H1 (cell line): ENCODE results near the gene RABL6. TPM values are rescaled to one million over a fixed set of nuclear protein-coding genes. Genes with fewer than 3 reads are reported as not detected.

Experiments used
- CTCF ChIA-PET: fragments of 300-600 bp; sonication (Branson Sonifier 250); formaldehyde crosslinking; loops from one replicate; lab custom pipeline; 2021; ENCODE audit not compliant: partially characterized antibody; lab: Charles Lee
- POLR2A ChIA-PET: fragments of 300-600 bp; sonication (Branson Sonifier 250); formaldehyde crosslinking; loops from one replicate; lab custom pipeline; 2021; ENCODE audit warnings: inconsistent platforms; ENCODE audit not compliant: partially characterized antibody; lab: Charles Lee
- DNase-seq, 2 experiments: peaks; one replicate each; pipeline versions ENCODE4 v3.0.0 to v3.0.0-alpha.2; 2010 to 2022; ENCODE audit warnings: low spot score in 2 of 2, low read depth in 1 of 2, mixed read lengths in 1 of 2
- FAIRE-seq: peaks from 2 replicates; lab custom pipeline; 2011; peaks lifted over from hg19 to GRCh38; lab: Jason Lieb, UNC
- H2AFZ ChIP-seq: 2 replicates; pipeline ENCODE4 v1.8.1; 2012; ENCODE audit warnings: low read length, inconsistent platforms
- H2AK5ac ChIP-seq: 2 replicates; pipeline ENCODE4 v1.6.1; 2013; ENCODE audit warnings: low read depth, low read length
- H2BK120ac ChIP-seq: replicated peaks from 2 replicates; pipeline ENCODE3; 2013; ENCODE audit warnings: low read depth, low read length, inconsistent platforms
- H2BK12ac ChIP-seq: 2 replicates; pipeline ENCODE4 v1.6.1; 2013; ENCODE audit warnings: low read depth, low read length
- H2BK15ac ChIP-seq: 2 replicates; pipeline ENCODE4 v1.6.1; 2013; ENCODE audit warnings: low read length
- H2BK20ac ChIP-seq: 2 replicates; pipeline ENCODE4 v1.6.1; 2013; ENCODE audit warnings: low read length
- H2BK5ac ChIP-seq: 2 replicates; pipeline ENCODE4 v1.6.1; 2013; ENCODE audit warnings: low read depth, low read length
- H3K14ac ChIP-seq: 2 replicates; pipeline ENCODE4 v1.6.1; 2013; ENCODE audit warnings: inconsistent platforms; ENCODE audit not compliant: insufficient read length
- H3K18ac ChIP-seq: 2 replicates; pipeline ENCODE4 v1.6.1; 2013; ENCODE audit warnings: low read length; ENCODE audit errors: extremely low read depth
- H3K23ac ChIP-seq: 2 replicates; pipeline ENCODE4 v1.6.1; 2013; ENCODE audit warnings: inconsistent platforms; ENCODE audit not compliant: insufficient read length
- H3K23me2 ChIP-seq: 2 replicates; pipeline ENCODE4 v1.6.1; 2013; ENCODE audit warnings: low read depth, low read length
- H3K27ac ChIP-seq: 2 replicates; pipeline ENCODE4 v1.6.1; 2011; ENCODE audit warnings: low read depth, low read length, inconsistent platforms
- H3K27me3 ChIP-seq, 4 experiments: replicated peaks in 1 of 4; 1 replicate in 1 of 4; 2 replicates in 3 of 4; pipeline versions ENCODE4 v1.6.1 to v1.8.1; 2011 to 2013; ENCODE audit warnings: low read length in 3 of 4, mild to moderate bottlenecking in 3 of 4, inconsistent platforms in 2 of 4, mixed read lengths in 2 of 4, moderate library complexity in 1 of 4; ENCODE audit not compliant: control insufficient read depth in 3 of 4, insufficient read depth in 3 of 4; ENCODE audit errors: extremely low read depth in 1 of 4
- H3K36me3 ChIP-seq, 4 experiments: 2 replicates each; pipeline versions ENCODE4 v1.6.1 to v1.8.1; 2011 to 2013; ENCODE audit warnings: mild to moderate bottlenecking in 4 of 4, low read length in 3 of 4, moderate library complexity in 2 of 4, control low read depth in 1 of 4, inconsistent platforms in 1 of 4; ENCODE audit not compliant: insufficient read depth in 4 of 4, control insufficient read depth in 2 of 4
- H3K4ac ChIP-seq: replicated peaks from 2 replicates; pipeline ENCODE3; 2013; ENCODE audit warnings: low read length, low read depth, mixed read lengths, inconsistent platforms; ENCODE audit not compliant: insufficient read length
- H3K4me1 ChIP-seq, 4 experiments: replicated peaks in 1 of 4; 1 replicate in 1 of 4; 2 replicates in 3 of 4; pipeline versions ENCODE4 v1.6.1 to v1.8.1; 2011 to 2013; ENCODE audit warnings: low read length in 3 of 4, inconsistent platforms in 2 of 4, mixed read lengths in 1 of 4; ENCODE audit not compliant: insufficient read depth in 4 of 4, control insufficient read depth in 3 of 4
- H3K4me2 ChIP-seq, 2 experiments: 2 replicates each; pipeline versions ENCODE4 v1.6.1 to v1.8.1; 2011 to 2013; ENCODE audit warnings: low read depth in 2 of 2, low read length in 2 of 2, control low read depth in 1 of 2, inconsistent platforms in 1 of 2, mild to moderate bottlenecking in 1 of 2; ENCODE audit not compliant: insufficient read depth in 1 of 2
- H3K4me3 ChIP-seq, 4 experiments: fragments of 200-600, 300-600 bp in 1 of 4; sonication (generic), shearing (Covaris generic), sonication (Bioruptor Twin) in 1 of 4; 2 replicates each; pipeline versions ENCODE4 v1.5.1 to v1.8.1; 2011 to 2016; ENCODE audit warnings: low read length in 4 of 4, low read depth in 3 of 4, control low read depth in 2 of 4, inconsistent platforms in 2 of 4, mild to moderate bottlenecking in 2 of 4, mixed read lengths in 1 of 4, moderate library complexity in 1 of 4; ENCODE audit not compliant: insufficient read depth in 2 of 4; ENCODE audit errors: extremely low read depth in 1 of 4
- H3K56ac ChIP-seq: replicated peaks from 2 replicates; pipeline ENCODE3; 2013; ENCODE audit warnings: low read depth, mild to moderate bottlenecking, mixed read lengths, low read length, inconsistent platforms; ENCODE audit not compliant: insufficient read length
- H3K79me1 ChIP-seq: 2 replicates; pipeline ENCODE4 v1.6.1; 2013; ENCODE audit warnings: low read depth, low read length, control low read depth
- H3K79me2 ChIP-seq, 2 experiments: 2 replicates each; pipeline versions ENCODE4 v1.6.1 to v1.8.1; 2012 to 2013; ENCODE audit warnings: low read length in 2 of 2, mild to moderate bottlenecking in 2 of 2, inconsistent platforms in 1 of 2; ENCODE audit not compliant: insufficient read depth in 2 of 2, control insufficient read depth in 1 of 2
- H3K9ac ChIP-seq, 4 experiments: replicated peaks in 1 of 4; 1 replicate in 1 of 4; 2 replicates in 3 of 4; pipeline versions ENCODE4 v1.6.1 to v1.8.1; 2011 to 2013; ENCODE audit warnings: low read depth in 3 of 4, low read length in 3 of 4, control low read depth in 2 of 4, mild to moderate bottlenecking in 2 of 4, moderate library complexity in 2 of 4, inconsistent platforms in 1 of 4; ENCODE audit errors: extremely low read depth in 1 of 4
- H3K9me3 ChIP-seq, 2 experiments: 2 replicates each; pipeline versions ENCODE4 v1.6.1 to v1.8.1; 2012 to 2013; ENCODE audit warnings: mild to moderate bottlenecking in 2 of 2, moderate library complexity in 2 of 2, control low read depth in 1 of 2, inconsistent platforms in 1 of 2, low read depth in 1 of 2, low read length in 1 of 2, mixed read lengths in 1 of 2; ENCODE audit not compliant: insufficient read depth in 2 of 2
- H4K20me1 ChIP-seq, 2 experiments: replicated peaks in 1 of 2; 2 replicates each; pipeline versions ENCODE3 to v1.8.1; 2011 to 2013; ENCODE audit warnings: inconsistent platforms in 2 of 2, low read length in 2 of 2, mild to moderate bottlenecking in 1 of 2; ENCODE audit not compliant: insufficient read depth in 2 of 2, control insufficient read depth in 1 of 2
- H4K5ac ChIP-seq: 2 replicates; pipeline ENCODE4 v1.6.1; 2013; ENCODE audit warnings: low read length, low read depth, mixed read lengths, inconsistent platforms; ENCODE audit not compliant: insufficient read length
- H4K8ac ChIP-seq: 2 replicates; pipeline ENCODE4 v1.8.0; 2013; ENCODE audit warnings: mild to moderate bottlenecking, moderate library complexity, low read length, inconsistent platforms; ENCODE audit not compliant: insufficient read depth; ENCODE audit errors: extremely low read depth
- H4K91ac ChIP-seq: replicated peaks from 2 replicates; pipeline ENCODE3; 2013; ENCODE audit warnings: low read length, mixed read lengths, inconsistent platforms; ENCODE audit not compliant: insufficient read length
- BRCA1 ChIP-seq: IDR thresholded peaks from 2 replicates; pipeline ENCODE4 v1.6.1; 2012; ENCODE audit warnings: low read depth, low read length, improper control_type of control experiment
- EGR1 ChIP-seq: IDR thresholded peaks from 2 replicates; pipeline ENCODE4 v1.6.1; 2011; ENCODE audit warnings: low read depth, low read length, borderline replicate concordance
- EZH2 ChIP-seq: fragments of 200-600 bp; sonication (generic); IDR thresholded peaks from 2 replicates; pipeline ENCODE4 v1.7.1; 2012; ENCODE audit warnings: low read depth, mild to moderate bottlenecking, moderate library complexity, low read length, inconsistent platforms; ENCODE audit not compliant: severe bottlenecking
- GTF2F1 ChIP-seq: IDR thresholded peaks from 2 replicates; pipeline ENCODE4 v1.6.1; 2012; ENCODE audit warnings: low read depth, low read length, improper control_type of control experiment, borderline replicate concordance
- JUND ChIP-seq: IDR thresholded peaks from 2 replicates; pipeline ENCODE4 v1.6.1; 2011; ENCODE audit warnings: mild to moderate bottlenecking, improper control_type of control experiment, low read length
- KDM1A ChIP-seq: fragments of 200-600, 300-600 bp; sonication (generic); IDR thresholded peaks from 2 replicates; pipeline ENCODE4 v1.7.1; 2016; ENCODE audit warnings: mild to moderate bottlenecking, low read length, borderline replicate concordance
- SIX5 ChIP-seq: IDR thresholded peaks from 2 replicates; pipeline ENCODE4 v1.6.1; 2011; ENCODE audit warnings: mild to moderate bottlenecking, low read depth, low read length
- TEAD4 ChIP-seq: IDR thresholded peaks from 2 replicates; pipeline ENCODE4 v1.6.1; 2012; ENCODE audit warnings: low read depth, low read length, inconsistent platforms, mixed read lengths
- YY1 ChIP-seq: IDR thresholded peaks from 2 replicates; pipeline ENCODE4 v1.6.1; 2011; ENCODE audit warnings: low read depth, mild to moderate bottlenecking, low read length
- ZNF274 ChIP-seq: IDR thresholded peaks from 2 replicates; pipeline ENCODE4 v1.7.0; 2012; ENCODE audit warnings: low read length, borderline replicate concordance; ENCODE audit errors: extremely low read depth
- WGBS, 2 experiments: shearing (Covaris generic) in 1 of 2; methylation state at CpG; one replicate each; pipeline versions ENCODE4 v1.1.6 to v1.1.7; 2013 to 2015; ENCODE audit warnings: low lambda C conversion rate in 2 of 2, mixed read lengths in 2 of 2, inconsistent platforms in 1 of 2, low coverage in 1 of 2, missing lambda C conversion rate in 1 of 2; ENCODE audit not compliant: insufficient replicate concordance in 2 of 2, insufficient coverage in 1 of 2, insufficient read length in 1 of 2; ENCODE audit errors: extremely low coverage in 1 of 2, missing lambda C conversion rate in 1 of 2; 5-methylcytosine and 5-hydroxymethylcytosine counted together
- polyA plus RNA-seq, 7 experiments: library from polyadenylated mRNA; depleted of rRNA in 3 of 7; stranded (reverse) in 5 of 7; unstranded in 2 of 7; fragments of >200 nt in 5 of 7; fragments of 200-250 nt in 2 of 7; gene quantifications; 1 replicate in 5 of 7; 2 replicates in 1 of 7; 4 replicates in 1 of 7; pipeline versions ENCODE4 v1.2.1 to v1.2.3, GENCODE V29; 2011 to 2013; ENCODE audit warnings: missing spikeins in 2 of 7, mixed read lengths in 2 of 7
- total RNA-seq: library from RNA; stranded (reverse); fragmentation: NEBNext Ultra II Directional; extraction: Animal tissue kit (Norgen Biotek cat#: 25700); gene quantifications from 2 replicates; pipeline ENCODE4 v1.2.1, GENCODE V29; 2021
- TF ChIP-seq, protein P1 (sequence below): IDR thresholded peaks from 2 replicates; pipeline ENCODE4 v1.6.1; 2011; ENCODE audit warnings: low read length, improper control_type of control experiment
- TF ChIP-seq, protein P2 (sequence below): IDR thresholded peaks from 2 replicates; pipeline ENCODE4 v1.6.1; 2012; ENCODE audit warnings: inconsistent platforms

Gene RABL6
- total and polyA plus RNA-seq, 2 of the 8 experiments (the other 6 are each of a cell fraction or from before 2014, with no cell fraction given) = 70.1 to 130 TPM

DNA sequence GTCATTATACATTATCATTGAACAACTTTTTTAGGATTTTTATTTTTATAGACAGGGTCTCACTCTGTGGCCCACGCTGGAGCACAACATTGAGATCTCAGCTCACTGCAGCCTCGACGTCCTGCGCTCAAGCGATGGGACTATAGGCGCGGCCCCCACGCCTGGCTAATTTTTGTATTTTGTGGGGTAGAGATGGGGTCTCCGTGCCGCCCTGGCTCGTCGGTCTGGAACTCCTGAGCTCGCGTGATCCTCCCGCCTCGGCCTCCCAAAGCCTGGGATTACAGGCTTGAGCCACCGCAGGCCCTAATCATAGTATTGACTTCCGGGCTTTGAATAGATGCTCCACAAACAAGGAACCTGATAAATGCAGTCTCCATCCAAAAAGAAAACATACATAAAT is 59.7 kb downstream of the RABL6 start:
- no peak overlapping the region for H2BK12ac ChIP-seq
- no peak overlapping the region for H3K23ac ChIP-seq
- no peak overlapping the region for H4K5ac ChIP-seq
- peaks cover 5% of the 10 kb centered on the region; the same call in 1 of the 2 replicates for H3K23me2 ChIP-seq
- no peak overlapping the region for H3K14ac ChIP-seq
- H2BK15ac ChIP-seq = no peak overlapping the region
- CTCF ChIA-PET = interaction anchor here (0.8 to 1.1 kb wide), 3 partner anchors 17 to 25 kb away, joined by 3 to 4 read pairs (median 3); partner anchors contain the start of gene AJM1
- H2BK120ac ChIP-seq = no peak overlapping the region
- no peak overlapping the region for H3K27ac ChIP-seq
- H3K56ac ChIP-seq = no peak overlapping the region
- H2AK5ac ChIP-seq = no peak overlapping the region
- DNase-seq (no peak), FAIRE-seq (no peak)
- 96% methylated on average over 18 of the region's 18 CpGs; no CpG with 5 or more reads in 1 of the 2 experiments for WGBS, 2 experiments
- peaks cover 10% of the 10 kb centered on the region for H3K79me1 ChIP-seq
- H2AFZ ChIP-seq = no peak overlapping the region
- peaks cover 0 to 6% (median 5%) of the 10 kb centered on the region in 4 experiments; a peak in 5 of 7 replicates for H3K4me1 ChIP-seq
- H4K8ac ChIP-seq = no peak overlapping the region
- H3K4ac ChIP-seq = no peak overlapping the region
- H4K91ac ChIP-seq = no peak overlapping the region
- POLR2A ChIA-PET = interaction anchor here (1.0 to 3.5 kb wide), 5 partner anchors 8 to 31 kb away, joined by 3 to 12 read pairs (median 5); no protein-coding TSS in a partner anchor
- H3K36me3 ChIP-seq = peaks cover 9 to 19% (median 15%) of the 10 kb centered on the region in 4 experiments
- H3K9ac ChIP-seq = no peak overlapping the region; a peak in 1 of 7 replicates
- no peak overlapping the region for H2BK5ac ChIP-seq
- H2BK20ac ChIP-seq = no peak overlapping the region
- no peak overlapping the region for H3K18ac ChIP-seq
- peaks cover 5 to 17% of the 10 kb centered on the region in 2 experiments; a peak in 3 of 4 replicates for H3K79me2 ChIP-seq
- H3K4me2 ChIP-seq = peak overlapping the region in 1 of 2 experiments; percentile 76; a peak in 1 of 4 replicates
- peak overlapping the region in 1 of 4 experiments; percentile 99; a peak in 1 of 8 replicates for H3K4me3 ChIP-seq
- H3K9me3 ChIP-seq = peaks cover 25 to 30% of the 10 kb centered on the region in 2 experiments
- H4K20me1 ChIP-seq = peaks cover 7 to 20% of the 10 kb centered on the region in 2 experiments
- no peaks in the 10 kb centered on the region for H3K27me3 ChIP-seq
- no peak for TF ChIP-seq BRCA1
- no peak for TF ChIP-seq YY1
- TF ChIP-seq SIX5 = no peak
- no peak for TF ChIP-seq TEAD4
- TF ChIP-seq JUND = no peak
- TF ChIP-seq GTF2F1 = no peak
- no peak for TF ChIP-seq EZH2
- TF ChIP-seq, protein P1, sequence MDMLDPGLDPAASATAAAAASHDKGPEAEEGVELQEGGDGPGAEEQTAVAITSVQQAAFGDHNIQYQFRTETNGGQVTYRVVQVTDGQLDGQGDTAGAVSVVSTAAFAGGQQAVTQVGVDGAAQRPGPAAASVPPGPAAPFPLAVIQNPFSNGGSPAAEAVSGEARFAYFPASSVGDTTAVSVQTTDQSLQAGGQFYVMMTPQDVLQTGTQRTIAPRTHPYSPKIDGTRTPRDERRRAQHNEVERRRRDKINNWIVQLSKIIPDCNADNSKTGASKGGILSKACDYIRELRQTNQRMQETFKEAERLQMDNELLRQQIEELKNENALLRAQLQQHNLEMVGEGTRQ = no peak
- TF ChIP-seq KDM1A = no peak
- no peak for TF ChIP-seq EGR1
- TF ChIP-seq ZNF274 = no peak
- TF ChIP-seq, protein P2, sequence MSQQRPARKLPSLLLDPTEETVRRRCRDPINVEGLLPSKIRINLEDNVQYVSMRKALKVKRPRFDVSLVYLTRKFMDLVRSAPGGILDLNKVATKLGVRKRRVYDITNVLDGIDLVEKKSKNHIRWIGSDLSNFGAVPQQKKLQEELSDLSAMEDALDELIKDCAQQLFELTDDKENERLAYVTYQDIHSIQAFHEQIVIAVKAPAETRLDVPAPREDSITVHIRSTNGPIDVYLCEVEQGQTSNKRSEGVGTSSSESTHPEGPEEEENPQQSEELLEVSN = no peak
